Nephron progenitor cell (in vitro differentiated cells): ENCODE measurements around the gene PRG2.

Experiments
- DNase-seq: peaks from one replicate; pipeline ENCODE4 v3.0.0; 2021
- H3K27ac Mint-ChIP-seq: 2 replicates; pipeline ENCODE4 v1.8.0; 2021; ENCODE audit warnings: mild to moderate bottlenecking, moderate library complexity, mixed read lengths
- H3K27me3 Mint-ChIP-seq: 2 replicates; pipeline ENCODE4 v1.8.0; 2021; ENCODE audit warnings: mild to moderate bottlenecking, low read depth, mixed read lengths; ENCODE audit not compliant: poor library complexity
- H3K36me3 Mint-ChIP-seq: 2 replicates; pipeline ENCODE4 v1.8.0; 2021; ENCODE audit warnings: low read depth, mixed read lengths
- H3K4me1 Mint-ChIP-seq: 2 replicates; pipeline ENCODE4 v1.8.0; 2021; ENCODE audit warnings: mixed read lengths
- H3K4me3 Mint-ChIP-seq: 2 replicates; pipeline ENCODE4 v1.8.0; 2021; ENCODE audit warnings: mild to moderate bottlenecking, moderate library complexity, mixed read lengths
- H3K9me3 Mint-ChIP-seq: 2 replicates; pipeline ENCODE4 v1.8.0; 2021; ENCODE audit warnings: mild to moderate bottlenecking, moderate library complexity, mixed read lengths
- TF ChIP-seq, protein P1 (sequence below): fragments of 200-600 bp; sonication (generic); IDR thresholded peaks from 2 replicates; pipeline ENCODE4 v1.5.0; 2021; ENCODE audit warnings: antibody characterized with exemption

PRG2 gene

DNA sequence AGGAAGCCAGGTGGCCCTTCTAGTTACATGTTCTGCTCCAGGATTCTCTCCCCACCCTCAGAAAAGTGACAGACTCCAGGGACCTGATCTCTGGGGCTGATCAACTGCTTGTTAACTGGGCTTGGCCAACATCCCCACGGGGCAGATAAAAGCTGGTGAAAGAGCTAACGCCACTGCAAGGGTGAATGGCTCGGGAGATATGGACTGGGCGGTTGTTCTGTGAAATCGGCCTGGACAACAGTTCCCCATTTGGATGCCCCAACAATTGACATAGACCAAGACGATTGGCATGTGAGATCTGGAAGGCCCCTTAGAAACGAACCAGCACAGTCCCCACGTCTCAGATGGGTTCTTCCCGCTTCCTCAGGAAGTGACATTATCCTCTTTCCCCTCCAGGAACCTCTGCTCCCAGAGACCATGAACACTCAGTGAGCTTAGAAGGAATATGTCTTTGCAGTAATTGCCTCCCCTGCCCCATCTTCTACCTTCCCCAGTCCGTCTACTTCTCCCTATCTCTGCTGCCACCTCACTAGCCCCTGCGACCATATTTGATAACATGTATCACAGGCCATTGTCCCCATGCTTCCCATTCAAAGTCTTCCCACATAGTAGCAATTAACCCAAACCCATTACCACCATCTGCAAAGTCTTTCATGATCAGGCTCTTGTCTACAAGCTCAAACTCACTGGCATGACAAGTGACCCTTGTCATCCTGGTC, 5.6 kb upstream of the PRG2 start:
- TF ChIP-seq, protein P1, sequence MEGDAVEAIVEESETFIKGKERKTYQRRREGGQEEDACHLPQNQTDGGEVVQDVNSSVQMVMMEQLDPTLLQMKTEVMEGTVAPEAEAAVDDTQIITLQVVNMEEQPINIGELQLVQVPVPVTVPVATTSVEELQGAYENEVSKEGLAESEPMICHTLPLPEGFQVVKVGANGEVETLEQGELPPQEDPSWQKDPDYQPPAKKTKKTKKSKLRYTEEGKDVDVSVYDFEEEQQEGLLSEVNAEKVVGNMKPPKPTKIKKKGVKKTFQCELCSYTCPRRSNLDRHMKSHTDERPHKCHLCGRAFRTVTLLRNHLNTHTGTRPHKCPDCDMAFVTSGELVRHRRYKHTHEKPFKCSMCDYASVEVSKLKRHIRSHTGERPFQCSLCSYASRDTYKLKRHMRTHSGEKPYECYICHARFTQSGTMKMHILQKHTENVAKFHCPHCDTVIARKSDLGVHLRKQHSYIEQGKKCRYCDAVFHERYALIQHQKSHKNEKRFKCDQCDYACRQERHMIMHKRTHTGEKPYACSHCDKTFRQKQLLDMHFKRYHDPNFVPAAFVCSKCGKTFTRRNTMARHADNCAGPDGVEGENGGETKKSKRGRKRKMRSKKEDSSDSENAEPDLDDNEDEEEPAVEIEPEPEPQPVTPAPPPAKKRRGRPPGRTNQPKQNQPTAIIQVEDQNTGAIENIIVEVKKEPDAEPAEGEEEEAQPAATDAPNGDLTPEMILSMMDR = no peak
- Mint-ChIP-seq H3K27me3 (peaks cover 8% of the 10 kb centered on the region), H3K4me1 (no peaks in the 10 kb centered on the region), H3K9me3 (no peaks in the 10 kb centered on the region), H3K4me3 (no peak overlapping the region), H3K27ac (no peak overlapping the region), H3K36me3 (no peaks in the 10 kb centered on the region)
- no peak for DNase-seq

DNA sequence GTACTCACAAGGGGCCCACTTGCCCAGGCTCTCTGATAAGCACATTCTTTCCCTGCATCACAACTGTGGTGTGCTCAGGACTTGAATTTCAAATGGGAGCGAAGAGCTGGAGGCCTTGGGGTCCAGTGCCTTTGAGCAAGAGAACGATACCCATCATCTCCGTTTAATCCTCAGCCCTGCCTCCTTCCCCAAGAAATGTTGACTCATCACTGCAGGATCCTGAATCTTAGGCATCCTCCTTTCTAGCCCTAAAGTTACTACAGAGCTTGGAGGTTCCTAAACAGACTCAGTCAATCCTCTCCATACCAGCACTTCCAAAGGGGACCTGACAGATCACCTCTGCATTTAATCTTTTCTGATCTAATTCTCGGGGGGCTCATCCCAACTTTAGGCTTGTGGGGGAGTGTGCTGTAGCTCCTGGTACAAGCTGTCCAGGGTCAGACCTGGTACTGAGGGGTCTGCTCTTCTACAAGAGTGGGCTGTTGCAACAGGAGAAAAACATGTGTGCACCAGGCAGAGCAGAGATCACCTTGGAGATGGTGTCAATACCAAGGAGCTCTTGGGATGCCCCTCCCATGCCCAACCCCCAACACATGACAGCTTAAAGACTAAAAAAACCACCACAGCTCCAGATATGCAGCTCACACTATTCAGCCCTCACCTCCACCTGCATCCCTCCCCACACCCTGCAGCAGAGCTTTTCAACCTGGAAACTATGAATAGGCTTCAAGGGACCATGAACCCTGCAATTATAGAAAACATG, 3.9 kb upstream of the PRG2 start:
- Mint-ChIP-seq H3K4me3 (no peak overlapping the region), H3K4me1 (no peaks in the 10 kb centered on the region), H3K36me3 (no peaks in the 10 kb centered on the region), H3K27ac (no peak overlapping the region), H3K27me3 (peaks cover 22% of the 10 kb centered on the region), H3K9me3 (no peaks in the 10 kb centered on the region)
- TF ChIP-seq, protein P1 = no peak
- DNase-seq = no peak

- no peak for DNase-seq
- peaks cover 28% of the 10 kb centered on the region for H3K27me3 Mint-ChIP-seq
- H3K4me3 Mint-ChIP-seq = no peak overlapping the region
- H3K36me3 Mint-ChIP-seq = no peaks in the 10 kb centered on the region
- TF ChIP-seq, protein P1 = no peak
- no peak overlapping the region for H3K27ac Mint-ChIP-seq
- no peaks in the 10 kb centered on the region for H3K9me3 Mint-ChIP-seq
- H3K4me1 Mint-ChIP-seq = no peaks in the 10 kb centered on the region
Observed at GRCh38 chr11:57392763-57393105, 2.3 kb upstream of the PRG2 start.

DNA sequence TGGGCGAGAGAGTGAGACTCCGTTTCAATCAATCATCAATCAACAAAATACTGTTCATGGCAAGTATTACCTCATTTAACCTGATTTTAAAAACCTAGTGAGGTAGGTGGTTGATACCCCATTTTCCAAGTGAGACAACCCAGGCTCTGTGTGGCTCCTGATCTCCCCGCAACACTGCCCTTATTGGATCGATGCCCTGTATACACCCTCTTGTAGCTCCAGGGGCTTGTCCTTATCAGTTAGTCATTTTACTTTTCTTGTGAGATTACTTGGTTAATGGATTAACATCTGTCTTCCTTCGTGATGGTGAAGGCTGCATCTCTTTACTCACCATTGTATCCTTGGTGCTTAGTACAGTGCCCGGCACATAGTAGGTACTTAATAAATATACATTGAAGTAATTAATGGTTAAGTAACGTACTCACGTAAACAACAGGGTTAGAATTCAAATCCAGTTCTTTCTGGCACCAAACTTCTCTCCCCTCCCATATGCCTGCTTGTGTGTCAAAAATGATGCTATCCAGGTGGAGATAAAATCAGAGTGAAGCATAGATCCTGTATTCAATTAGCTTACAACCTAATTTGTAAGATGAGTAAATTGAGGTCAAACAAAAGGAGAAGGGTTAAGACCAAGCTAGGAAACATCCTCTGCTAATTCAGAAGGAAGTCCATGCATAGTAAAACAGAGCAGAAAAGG, 1.8 kb upstream of the PRG2 start:
- H3K4me3 Mint-ChIP-seq = no peak overlapping the region
- H3K36me3 Mint-ChIP-seq = no peaks in the 10 kb centered on the region
- H3K4me1 Mint-ChIP-seq = peaks cover under 1% of the 10 kb centered on the region
- H3K27ac Mint-ChIP-seq = no peak overlapping the region
- TF ChIP-seq, protein P1 = no peak
- H3K9me3 Mint-ChIP-seq = no peaks in the 10 kb centered on the region
- H3K27me3 Mint-ChIP-seq = peaks cover 29% of the 10 kb centered on the region
- DNase-seq = no peak

DNA sequence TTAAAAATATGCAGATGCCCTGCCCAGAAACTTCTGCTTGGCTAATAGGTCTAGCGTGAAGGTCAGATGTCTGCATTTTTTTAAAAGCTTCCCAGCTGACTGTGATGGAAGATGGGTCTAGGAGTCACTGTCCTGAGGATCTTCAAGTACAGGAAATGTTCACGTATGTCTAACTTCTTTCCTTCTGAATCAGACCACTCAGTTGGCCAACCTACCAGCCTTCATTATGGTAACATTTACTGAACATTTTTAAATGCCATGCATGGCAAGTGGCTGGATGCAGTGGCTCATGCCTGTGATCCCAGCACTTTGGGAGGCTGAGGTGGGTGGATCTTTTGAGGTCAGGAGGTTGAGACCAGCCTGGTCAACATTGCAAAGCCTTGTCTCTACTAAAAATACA, 1.1 kb upstream of the PRG2 start:
- DNase-seq = no peak
- Mint-ChIP-seq H3K27me3 (peaks cover 32% of the 10 kb centered on the region), H3K36me3 (no peaks in the 10 kb centered on the region), H3K4me3 (no peak overlapping the region), H3K4me1 (peaks cover 7% of the 10 kb centered on the region), H3K9me3 (no peaks in the 10 kb centered on the region), H3K27ac (no peak overlapping the region)
- TF ChIP-seq, protein P1 = no peak
